HTR-8/SVneo (cell line): ENCODE data around the gene MACROD2.
"Not testable (repeated sequence)": the region's sequence is repeated elsewhere in the genome, so short reads cannot be mapped to it uniquely, and the experiment has no call there.

Experiments used
- DNase-seq: peaks from one replicate; pipeline ENCODE4 v3.0.0; 2011; ENCODE audit warnings: low spot score, mixed read lengths; ENCODE audit not compliant: insufficient read length
- FAIRE-seq: peaks from 2 replicates; lab custom pipeline; 2011; peaks lifted over from hg19 to GRCh38; lab: Jason Lieb, UNC

Gene MACROD2

GRCh38 chr20:15364781-15365180, 1369.5 kb downstream of the MACROD2 start:
- DNase-seq: no peak
- FAIRE-seq: no peak

GRCh38 chr20:15370370-15370769, 1375.1 kb downstream of the MACROD2 start:
- no peak for FAIRE-seq
- no peak for DNase-seq

- FAIRE-seq: no peak
These were observed 1379.4 kb downstream of the MACROD2 start for GRCh38 chr20:15374682-15375081.

GRCh38 chr20:15375836-15376235, 1380.5 kb downstream of the MACROD2 start:
- no peak for FAIRE-seq
- DNase-seq: no peak

More at GRCh38 chr20:15374682-15375081, 1379.4 kb downstream of the MACROD2 start:
- no peak for DNase-seq

- DNase-seq, FAIRE-seq: not testable (repeated sequence)
These were observed 1382.3 kb downstream of the MACROD2 start for GRCh38 chr20:15377603-15378002.

GRCh38 chr20:15378151-15378550, 1382.8 kb downstream of the MACROD2 start:
- FAIRE-seq (no peak), DNase-seq (no peak)

GRCh38 chr20:15379681-15380296, 1384.5 kb downstream of the MACROD2 start:
- DNase-seq (no peak), FAIRE-seq (no peak)

- FAIRE-seq (no peak), DNase-seq (no peak)
These were observed 1385.5 kb downstream of the MACROD2 start for GRCh38 chr20:15380770-15381169.

- FAIRE-seq (no peak), DNase-seq (no peak)
These were observed 1391.9 kb downstream of the MACROD2 start for GRCh38 chr20:15387228-15387627.

- DNase-seq: no peak
- FAIRE-seq: no peak
These were observed 1400.1 kb downstream of the MACROD2 start for GRCh38 chr20:15395457-15395856.

- DNase-seq: no peak
- no peak for FAIRE-seq
These were observed 1400.7 kb downstream of the MACROD2 start for GRCh38 chr20:15396026-15396425.

- FAIRE-seq (no peak), DNase-seq (no peak)
These were observed 1401.6 kb downstream of the MACROD2 start for GRCh38 chr20:15396900-15397299.

- no peak for DNase-seq
- FAIRE-seq: no peak
These were observed 1404.5 kb downstream of the MACROD2 start for GRCh38 chr20:15399781-15400180.

- FAIRE-seq (no peak), DNase-seq (no peak)
These were observed 1410.8 kb downstream of the MACROD2 start for GRCh38 chr20:15406072-15406471.

- DNase-seq (no peak), FAIRE-seq (no peak)
These were observed 1416.5 kb downstream of the MACROD2 start for GRCh38 chr20:15411781-15412180.

GRCh38 chr20:15415908-15416307, 1420.6 kb downstream of the MACROD2 start:
- FAIRE-seq: no peak
- DNase-seq: no peak

- no peak for DNase-seq
- FAIRE-seq: no peak
These were observed 1424.5 kb downstream of the MACROD2 start for GRCh38 chr20:15419856-15420255.

- no peak for FAIRE-seq
- no peak for DNase-seq
These were observed 1427.7 kb downstream of the MACROD2 start for GRCh38 chr20:15422966-15423365.

- DNase-seq (no peak), FAIRE-seq (no peak)
These were observed 1444.2 kb downstream of the MACROD2 start for GRCh38 chr20:15439551-15439950.

GRCh38 chr20:15440049-15440820, 1444.9 kb downstream of the MACROD2 start:
- FAIRE-seq (no peak), DNase-seq (no peak)

GRCh38 chr20:15445056-15445840, 1449.9 kb downstream of the MACROD2 start:
- DNase-seq: no peak
- FAIRE-seq: no peak
